Activated CD4-positive, CD25-positive, alpha-beta regulatory T cell treated with anti-CD3 and anti-CD28 coated beads, Interleukin-2, amount 50 U/mL, for 16 hours (primary cell): Measurements from ENCODE around the gene KLK10.

ENCODE experiments used
- DNase-seq: peaks from one replicate; pipeline ENCODE4 v3.0.0-alpha.2; 2020; ENCODE audit warnings: low read depth, low spot score

The KLK10 gene

GRCh38 chr19:50968716-50969412 lies 50.6 kb downstream of the KLK10 start:
- no peak for DNase-seq

DNA sequence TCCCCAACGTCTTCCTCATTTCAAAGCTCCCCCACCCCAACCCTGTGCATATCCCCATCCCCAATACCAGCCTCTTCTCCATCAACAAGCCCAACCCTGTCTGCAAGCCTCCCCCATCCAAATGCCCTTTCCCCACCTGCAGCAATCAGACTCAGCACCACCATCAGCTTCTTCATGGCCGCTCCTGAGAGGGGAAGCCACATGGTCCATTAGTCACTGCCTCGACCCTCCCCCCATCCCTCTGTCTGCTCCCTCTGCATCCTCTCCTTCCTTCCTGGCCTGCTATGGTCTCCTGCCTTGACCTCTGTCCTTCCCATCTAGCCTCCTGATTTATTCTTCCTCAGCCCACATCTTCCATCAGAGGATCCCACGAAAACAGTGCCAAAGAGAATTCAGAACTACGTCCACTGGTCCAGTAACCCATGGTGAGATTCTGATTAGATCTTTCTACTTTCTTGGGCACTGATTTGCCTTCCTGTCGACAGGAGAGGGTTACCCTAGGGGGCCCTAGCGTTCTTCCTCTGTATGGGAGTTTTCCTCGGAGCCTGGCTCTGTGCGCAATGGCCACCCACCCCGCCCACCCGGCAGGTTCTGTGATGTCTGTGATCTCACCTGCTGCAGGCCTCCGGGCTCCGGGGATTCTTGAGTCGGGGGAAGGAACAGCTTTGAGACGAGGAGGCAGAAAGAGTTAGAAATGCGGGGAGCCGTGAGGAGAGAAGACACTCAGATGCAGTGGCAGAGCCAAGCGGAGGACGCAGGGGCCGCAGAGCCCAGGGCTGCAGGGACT lies 51.4 kb downstream of the KLK10 start:
- no peak for DNase-seq

- DNase-seq = no peak
These were observed 55.2 kb downstream of the KLK10 start for GRCh38 chr19:50964266-50964665.

DNA sequence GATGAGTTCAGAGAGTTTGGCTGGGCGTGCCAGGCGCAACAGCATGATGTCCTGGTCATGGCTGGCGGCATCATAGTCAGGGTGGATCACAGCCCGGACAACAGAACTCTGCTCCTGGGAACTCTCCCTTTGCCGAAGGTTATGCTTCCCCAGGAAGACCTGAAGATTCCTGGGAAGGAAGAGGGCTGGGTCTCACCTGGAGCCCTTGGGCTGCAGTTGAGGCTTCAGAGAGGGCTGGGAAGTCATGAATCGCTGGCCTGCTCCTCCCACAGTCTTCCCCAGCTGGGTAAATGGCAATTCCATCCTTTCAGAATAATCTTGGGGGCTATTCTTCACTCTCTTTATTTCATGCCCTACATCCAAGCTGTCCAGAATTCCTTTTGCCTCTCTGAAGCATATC lies 56.1 kb downstream of the KLK10 start:
- no peak for DNase-seq
